ENCODE results near the gene NKX6-2. TPM values are rescaled to one million over a fixed set of nuclear protein-coding genes. Genes with fewer than 3 reads are reported as not detected.

Gene NKX6-2
- polyA plus RNA-seq, 1 donor, result 7.3 TPM

DNA sequence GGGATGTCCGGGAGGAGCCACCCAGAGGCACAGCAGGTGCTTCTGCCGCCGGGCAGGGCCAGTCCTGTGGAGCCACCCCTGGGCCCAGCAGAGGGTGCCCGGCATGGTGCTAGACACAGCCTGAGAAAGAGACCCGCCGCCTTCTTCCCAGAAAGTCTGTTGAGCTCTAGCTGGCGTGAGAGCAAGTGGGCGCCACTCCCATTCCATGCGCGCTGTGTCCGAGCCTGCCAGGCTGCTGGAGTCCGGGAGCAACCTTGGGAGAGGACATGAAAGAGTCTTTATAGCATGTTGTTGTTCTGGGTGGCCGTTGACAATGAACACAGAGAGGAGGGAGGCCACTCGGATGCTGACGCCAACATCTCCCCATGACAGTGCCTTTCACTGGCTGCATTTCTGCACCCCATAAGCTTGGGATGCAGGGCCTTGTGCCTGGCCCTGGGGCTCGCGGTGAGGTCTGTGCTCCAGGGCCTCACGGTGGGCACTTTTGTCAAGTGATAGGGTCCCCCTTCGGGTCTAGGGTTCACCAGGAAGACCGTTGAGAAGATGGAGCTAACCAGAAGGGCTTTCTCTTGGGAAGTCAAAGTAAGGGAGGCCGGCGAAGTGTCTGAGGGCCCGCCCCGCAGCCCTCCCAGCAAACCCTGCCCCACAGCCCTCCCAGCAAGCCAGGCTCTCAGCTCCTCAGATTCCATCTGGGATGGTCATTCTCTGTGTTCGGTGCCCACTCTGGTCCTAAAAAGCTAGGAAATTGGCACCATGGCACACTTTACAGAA lies 47.3 kb downstream of the NKX6-2 start:
- no peak for DNase-seq

GRCh38 chr10:132737390-132738048 lies 48.4 kb downstream of the NKX6-2 start:
- no peak for DNase-seq

DNA sequence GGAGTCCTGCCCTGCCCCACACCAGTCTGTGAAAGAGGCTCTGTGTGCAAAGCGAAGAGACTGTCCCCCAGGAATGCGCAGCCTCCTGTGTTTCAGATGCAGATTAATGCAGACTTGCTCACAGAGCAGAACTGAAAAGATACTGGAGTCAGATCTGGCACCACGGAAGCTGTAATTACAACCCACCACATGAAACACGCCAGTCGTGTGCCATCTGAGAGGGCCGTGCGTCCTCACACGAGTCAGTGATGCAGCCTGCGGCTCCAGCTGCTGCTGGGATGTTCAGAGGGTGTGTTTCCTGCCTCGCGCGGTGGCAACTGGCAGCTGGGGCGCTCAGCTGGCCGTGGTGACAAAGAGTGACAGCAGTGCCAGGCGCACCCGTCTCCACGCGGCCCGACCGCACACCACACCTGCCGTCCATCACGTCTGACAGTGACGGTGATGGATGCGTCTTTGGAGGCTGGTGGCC lies 50.0 kb downstream of the NKX6-2 start:
- DNase-seq, result no peak

- no peak for DNase-seq
Observed at GRCh38 chr10:132735341-132735775, 50.6 kb downstream of the NKX6-2 start.

- no peak for DNase-seq
Observed at GRCh38 chr10:132733926-132734325, 52.0 kb downstream of the NKX6-2 start.

Other genes with a start within 250 kb of the NKX6-2 start
- gene INPP5A, start 248.4 kb downstream of the NKX6-2 start, polyA plus RNA-seq (ENCODE audit: insufficient read length), result 31.3 TPM
- 7.4 TPM for gene CFAP46, start 156.4 kb upstream of the NKX6-2 start, polyA plus RNA-seq (ENCODE audit: insufficient read length)

Data from left kidney (tissue), 2 donors.